Astrocyte of the spinal cord (primary cell): Measurements from ENCODE around the gene ACTR3.
A peak's percentile ranks its signal among the peaks of the same experiment; 100 is the strongest.

Experiments
- DNase-seq: peaks from one replicate; pipeline ENCODE4 v3.0.0; 2011; ENCODE audit warnings: low read depth, low spot score
- H3K4me3 ChIP-seq: 2 replicates; pipeline ENCODE4 v1.5.1; 2011; ENCODE audit warnings: low read depth, mild to moderate bottlenecking, low read length, moderate library complexity
- CTCF ChIP-seq: IDR thresholded peaks from 2 replicates; pipeline ENCODE4 v1.5.1; 2012; ENCODE audit warnings: low read depth, mild to moderate bottlenecking, low read length, inconsistent platforms
- in situ Hi-C: cut with HindIII; loops from 2 replicates; pipeline ENCODE4 v1.10.0; 2017; ENCODE audit warnings: low sequenced_read_pairs

ACTR3 gene

GRCh38 chr2:113910967-113911678 lies 21.2 kb downstream of the ACTR3 start:
- H3K4me3 ChIP-seq, result no peak overlapping the region
- no peak for DNase-seq
- in situ Hi-C loops, result no loop called here
- TF ChIP-seq CTCF, result no peak

GRCh38 chr2:113915082-113915819 lies 25.4 kb downstream of the ACTR3 start:
- DNase-seq, result no peak

GRCh38 chr2:113918229-113918628 lies 28.3 kb downstream of the ACTR3 start:
- no peak for TF ChIP-seq CTCF
- DNase-seq, result no peak
- H3K4me3 ChIP-seq, result no peak overlapping the region
- in situ Hi-C loops, result no loop called here

More at GRCh38 chr2:113915082-113915819, 25.4 kb downstream of the ACTR3 start:
- in situ Hi-C loops, result no loop called here
- no peak for TF ChIP-seq CTCF
- no peak overlapping the region for H3K4me3 ChIP-seq

- in situ Hi-C loops, result no loop called here
- TF ChIP-seq CTCF, result no peak
- H3K4me3 ChIP-seq, result no peak overlapping the region
- peak; percentile 42 for DNase-seq
Measured at GRCh38 chr2:113920996-113921395, 31.1 kb downstream of the ACTR3 start.

- in situ Hi-C loops, result no loop called here
Measured at GRCh38 chr2:113922335-113922734, 32.4 kb downstream of the ACTR3 start.

GRCh38 chr2:113922784-113923183 lies 32.9 kb downstream of the ACTR3 start:
- no peak for TF ChIP-seq CTCF
- in situ Hi-C loops, result no loop called here
- no peak overlapping the region for H3K4me3 ChIP-seq
- DNase-seq, result no peak

More at GRCh38 chr2:113922335-113922734, 32.4 kb downstream of the ACTR3 start:
- no peak overlapping the region for H3K4me3 ChIP-seq
- no peak for DNase-seq
- TF ChIP-seq CTCF, result no peak
